Measurements from ENCODE around the gene CRYBA1. TPM values are rescaled to one million over a fixed set of nuclear protein-coding genes. Genes with fewer than 3 reads are reported as not detected.

CRYBA1 gene
- total RNA-seq, 1 donor from 2014 or later: not detected

- no peak for DNase-seq (ENCODE audit: extremely low read depth, low read depth, low spot score)
These were observed 32.0 kb downstream of the CRYBA1 start for GRCh38 chr17:29278692-29279091.

GRCh38 chr17:29279397-29280070, 32.9 kb downstream of the CRYBA1 start:
- no peak for DNase-seq (ENCODE audit: extremely low read depth, low read depth, low spot score)

- DNase-seq (ENCODE audit: extremely low read depth, low read depth, low spot score): no peak
These were observed 36.8 kb downstream of the CRYBA1 start for GRCh38 chr17:29283496-29283895.

DNA sequence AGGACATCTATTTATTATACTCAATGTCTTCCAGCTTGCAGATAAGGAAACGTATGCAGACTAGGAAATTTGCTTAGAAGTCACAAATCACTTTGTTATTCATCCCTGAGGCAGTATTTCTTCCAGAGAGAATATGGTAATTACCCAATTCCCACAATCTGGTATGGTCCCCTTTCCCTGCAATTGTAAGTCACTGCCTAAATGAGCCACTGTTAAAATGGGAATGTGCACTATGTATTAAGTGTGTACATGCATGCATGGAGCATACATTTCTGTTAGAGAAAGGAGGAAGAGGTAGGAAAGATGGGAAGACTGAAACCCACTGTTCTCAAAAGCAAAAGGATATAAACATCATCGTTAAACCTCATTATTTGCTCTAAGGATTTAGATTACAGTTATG, 37.3 kb downstream of the CRYBA1 start:
- no peak for DNase-seq (ENCODE audit: extremely low read depth, low read depth, low spot score)

DNA sequence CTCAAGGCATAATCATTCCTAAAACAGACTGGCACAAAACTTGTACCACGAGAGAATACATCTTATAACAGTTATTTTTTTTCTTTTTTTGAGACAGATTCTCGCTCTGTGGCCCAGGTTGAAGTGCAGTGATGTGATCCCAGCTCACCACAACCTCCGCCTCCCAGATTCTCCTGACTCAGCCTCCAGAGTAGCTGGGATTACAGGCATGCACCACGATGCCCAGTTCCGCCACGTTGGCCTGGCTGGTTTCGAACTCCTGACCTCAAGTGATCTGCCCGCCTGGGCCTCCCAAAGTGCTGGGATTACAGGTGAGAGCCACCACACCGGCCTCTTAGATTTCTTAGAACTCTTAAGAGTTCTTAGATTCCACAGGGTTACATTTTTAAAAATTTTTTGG, 43.2 kb downstream of the CRYBA1 start:
- DNase-seq (ENCODE audit: extremely low read depth, low read depth, low spot score): no peak

DNA sequence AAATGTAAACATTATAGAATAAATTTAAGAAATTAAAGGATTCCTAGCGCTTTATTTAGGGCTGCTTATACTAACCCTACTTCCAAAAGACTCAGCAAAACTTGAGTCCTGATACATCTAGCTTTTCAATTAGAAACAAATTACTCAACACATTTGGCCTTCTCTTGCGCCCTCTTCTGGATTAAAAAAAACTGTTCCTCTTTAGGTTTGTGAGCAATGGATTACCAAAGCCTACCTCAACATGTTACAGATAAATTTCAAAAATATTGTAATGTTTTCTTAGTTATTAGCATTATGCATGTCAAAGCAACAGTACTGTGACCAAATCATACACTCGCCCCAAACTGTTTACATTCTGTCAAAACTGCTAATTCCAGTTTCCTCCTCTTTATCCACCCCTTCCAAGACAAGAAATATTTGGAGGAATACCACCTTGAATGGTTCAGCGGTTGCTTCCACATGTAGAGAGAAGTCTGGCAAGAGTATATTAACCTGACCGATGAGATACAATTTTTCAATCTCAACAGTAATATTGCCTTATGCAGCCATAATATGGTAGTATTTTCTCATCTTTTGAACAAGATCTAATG, 44.6 kb downstream of the CRYBA1 start:
- DNase-seq (ENCODE audit: extremely low read depth, low read depth, low spot score): peak; percentile 37

DNA sequence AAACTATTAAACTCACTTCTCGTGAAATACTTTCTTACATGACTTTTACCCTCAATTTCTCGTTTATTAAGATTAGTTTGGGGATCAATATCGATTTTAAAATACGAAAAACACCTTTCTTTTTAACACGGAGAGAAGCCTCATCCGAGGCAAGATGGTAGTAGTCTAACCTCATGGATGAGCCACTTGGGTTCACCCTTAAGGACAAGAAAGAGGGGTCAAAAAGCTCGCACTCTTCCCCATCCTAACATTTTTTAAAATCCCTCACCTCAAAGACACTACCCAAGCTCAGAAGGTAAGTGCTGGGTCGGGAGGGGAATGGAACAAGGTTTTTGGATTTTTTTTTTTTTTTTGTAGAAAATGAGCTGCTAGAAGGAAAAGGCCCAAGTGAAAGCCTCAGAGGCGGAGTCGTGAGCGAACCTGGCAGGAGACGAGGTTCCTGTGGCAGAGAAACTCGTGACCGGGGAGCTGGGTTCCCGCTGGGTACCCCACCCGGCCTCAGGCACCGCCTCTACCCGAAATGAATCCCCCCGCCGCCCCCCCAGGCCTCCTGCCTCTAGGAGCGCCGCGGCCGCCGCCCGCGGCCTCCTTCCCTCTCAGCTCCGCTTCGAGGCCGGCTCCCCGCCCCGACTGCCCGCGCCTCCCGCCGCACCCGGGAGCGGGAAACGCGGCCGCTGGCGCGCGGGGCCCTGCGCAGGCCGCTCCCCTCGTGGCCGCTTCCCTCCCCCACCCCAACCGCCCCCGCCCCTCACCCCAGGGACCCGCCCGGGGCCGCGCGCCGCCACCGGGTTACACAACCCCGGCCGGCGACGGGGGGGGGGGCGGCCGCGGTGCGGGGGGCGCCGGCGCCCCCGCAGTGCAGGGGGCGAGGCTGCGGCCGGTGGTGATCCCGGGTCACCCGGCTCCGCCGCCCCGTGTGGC, 45.7 kb downstream of the CRYBA1 start:
- no peak for DNase-seq (ENCODE audit: extremely low read depth, low read depth, low spot score)

DNA sequence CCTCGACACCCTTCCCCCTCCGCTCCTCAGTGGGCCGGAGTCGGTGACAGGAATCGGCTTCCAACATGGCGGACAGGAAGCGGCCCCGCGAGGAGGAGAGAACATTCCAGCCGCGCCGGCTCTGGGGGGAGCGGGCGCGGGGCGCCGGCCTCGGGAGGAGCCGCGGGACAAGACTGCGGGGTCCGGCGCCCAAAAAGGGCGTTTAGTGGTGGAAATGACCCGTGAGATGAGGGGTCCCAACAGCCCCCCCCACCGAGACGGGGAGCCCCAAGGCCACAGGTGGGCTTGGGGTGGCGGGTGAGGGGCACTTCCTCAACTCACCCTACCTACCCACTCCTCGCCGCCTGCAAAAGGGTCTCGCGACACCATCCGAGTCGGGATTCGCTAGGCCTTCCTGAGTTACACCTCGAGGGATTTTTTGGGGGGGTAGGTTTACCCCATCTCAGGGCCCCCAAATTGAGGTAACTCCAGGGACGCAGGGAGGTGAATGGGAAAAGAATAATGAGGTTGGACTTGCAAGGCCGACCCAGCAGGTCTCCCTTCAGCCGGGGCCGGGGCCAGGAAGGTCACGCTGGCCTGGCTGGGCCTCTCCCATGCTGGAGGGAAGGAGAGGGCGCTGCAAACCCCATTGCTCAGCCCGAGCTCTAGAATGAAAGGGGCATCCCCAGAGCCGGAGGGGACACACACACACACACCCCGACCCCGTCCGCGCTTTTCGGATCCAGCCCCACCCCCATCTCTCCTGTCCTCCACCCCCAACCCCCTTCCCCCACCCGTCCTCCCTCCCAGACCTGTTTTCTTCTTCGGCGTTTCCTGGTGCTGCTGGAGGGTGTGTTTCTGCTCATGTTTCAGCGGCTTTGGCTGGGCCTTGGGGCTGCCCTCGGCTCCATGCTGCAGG, 46.6 kb downstream of the CRYBA1 start:
- no peak for DNase-seq (ENCODE audit: extremely low read depth, low read depth, low spot score)

- peak; percentile 79 for DNase-seq (ENCODE audit: extremely low read depth, low read depth, low spot score)
These were observed 47.4 kb downstream of the CRYBA1 start, which contains the start of gene NUFIP2 for GRCh38 chr17:29293890-29294579. NUFIP2 (minus strand) TSS chr17:29294148; CDS start chr17:29294059, 89 bp downstream.

DNA sequence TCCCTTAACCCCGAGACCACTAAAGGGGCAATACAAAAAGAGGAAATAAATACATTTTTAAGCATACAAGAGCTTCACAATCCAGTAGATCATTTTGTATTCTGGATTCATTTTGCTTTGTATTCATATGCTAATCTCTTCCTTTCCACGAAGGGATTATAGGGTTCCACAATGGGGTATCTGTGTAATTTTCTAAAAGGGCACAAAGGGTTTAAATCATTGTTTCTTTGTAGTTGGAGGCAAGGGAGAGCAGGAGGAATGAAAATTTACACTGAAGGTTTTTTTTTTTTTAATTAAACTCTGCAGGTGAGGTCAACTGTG, 47.9 kb downstream of the CRYBA1 start:
- DNase-seq (ENCODE audit: extremely low read depth, low read depth, low spot score): no peak

- no peak for DNase-seq (ENCODE audit: extremely low read depth, low read depth, low spot score)
These were observed 48.8 kb downstream of the CRYBA1 start for GRCh38 chr17:29295420-29295819.

DNA sequence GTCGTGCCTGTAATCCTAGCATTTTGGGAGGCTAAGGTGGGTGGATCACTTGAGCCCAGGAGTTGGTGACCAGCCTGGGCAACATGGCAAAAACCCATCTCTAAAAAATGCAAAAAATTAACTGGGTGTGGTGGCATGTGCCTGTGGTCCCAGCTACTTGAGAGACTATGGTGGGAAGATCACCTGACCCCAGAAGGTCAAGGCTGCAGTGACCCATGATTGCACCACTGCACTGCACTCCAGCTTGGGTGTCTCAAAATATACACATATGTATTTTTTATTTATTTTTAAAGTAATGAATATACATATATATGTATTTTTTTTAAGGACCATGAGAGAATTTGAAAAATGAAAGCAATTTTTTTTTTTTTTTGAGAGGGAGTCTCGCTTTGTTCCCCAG, 52.4 kb downstream of the CRYBA1 start:
- DNase-seq (ENCODE audit: extremely low read depth, low read depth, low spot score): no peak

GRCh38 chr17:29303386-29303785, 56.7 kb downstream of the CRYBA1 start:
- no peak for DNase-seq (ENCODE audit: extremely low read depth, low read depth, low spot score)

Other genes starting within 250 kb of the CRYBA1 start
- gene SEZ6, start 240.8 kb upstream of the CRYBA1 start, total RNA-seq: not detected in 2 replicates
- gene PIPOX, start 203.7 kb upstream of the CRYBA1 start, total RNA-seq: 1.5 TPM in 1 of 2 replicates, not detected in the other
- 19.9 and 29.9 TPM in 2 replicates for gene MYO18A, start 66.5 kb upstream of the CRYBA1 start, total RNA-seq
- gene NUFIP2, start 47.3 kb downstream of the CRYBA1 start, total RNA-seq: 29.4 and 37.9 TPM in 2 replicates
- 48.8 and 60.1 TPM in 2 replicates for gene TAOK1, start 143.5 kb downstream of the CRYBA1 start, total RNA-seq